HL-60 (cell line): ENCODE data around the gene SEMG1.

Source experiments
- CTCF ChIP-seq: IDR thresholded peaks from one replicate; pipeline ENCODE4 v1.5.1; 2011; ENCODE audit warnings: low read length, control low read depth, inconsistent platforms; ENCODE audit not compliant: insufficient read depth
- POLR2AphosphoS5 ChIP-seq: IDR thresholded peaks from 2 replicates; pipeline ENCODE4 v1.6.1; 2012; ENCODE audit warnings: low read depth
- SPI1 ChIP-seq: IDR thresholded peaks from 2 replicates; pipeline ENCODE4 v1.6.1; 2012; ENCODE audit warnings: low read depth, mild to moderate bottlenecking, borderline replicate concordance
- TF ChIP-seq, protein P1 (sequence below): IDR thresholded peaks from 2 replicates; pipeline ENCODE4 v1.6.1; 2012; ENCODE audit warnings: low read depth; ENCODE audit not compliant: insufficient replicate concordance

DNA sequence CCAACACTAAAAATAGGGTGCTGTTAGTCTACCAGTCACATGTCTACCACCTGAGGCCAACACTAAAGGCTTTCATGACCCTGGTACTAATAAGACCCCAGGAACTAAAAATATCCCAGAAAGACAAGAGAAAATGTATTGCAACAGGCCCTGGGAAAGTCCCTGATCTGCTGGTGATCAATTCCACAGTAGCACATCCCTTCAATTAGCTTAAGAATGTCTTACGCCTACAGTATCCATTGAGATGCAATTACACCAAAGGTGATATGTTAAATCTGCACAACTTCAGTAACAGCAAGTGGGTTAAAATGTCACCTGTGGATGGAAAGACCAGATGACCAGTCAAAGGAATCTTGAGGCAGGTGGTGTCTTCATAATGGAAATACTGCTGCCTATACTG lies 3.1 kb downstream of the SEMG1 start:
- TF ChIP-seq CTCF (no peak), POLR2AphosphoS5 (no peak), SPI1 (no peak)
- TF ChIP-seq, protein P1, sequence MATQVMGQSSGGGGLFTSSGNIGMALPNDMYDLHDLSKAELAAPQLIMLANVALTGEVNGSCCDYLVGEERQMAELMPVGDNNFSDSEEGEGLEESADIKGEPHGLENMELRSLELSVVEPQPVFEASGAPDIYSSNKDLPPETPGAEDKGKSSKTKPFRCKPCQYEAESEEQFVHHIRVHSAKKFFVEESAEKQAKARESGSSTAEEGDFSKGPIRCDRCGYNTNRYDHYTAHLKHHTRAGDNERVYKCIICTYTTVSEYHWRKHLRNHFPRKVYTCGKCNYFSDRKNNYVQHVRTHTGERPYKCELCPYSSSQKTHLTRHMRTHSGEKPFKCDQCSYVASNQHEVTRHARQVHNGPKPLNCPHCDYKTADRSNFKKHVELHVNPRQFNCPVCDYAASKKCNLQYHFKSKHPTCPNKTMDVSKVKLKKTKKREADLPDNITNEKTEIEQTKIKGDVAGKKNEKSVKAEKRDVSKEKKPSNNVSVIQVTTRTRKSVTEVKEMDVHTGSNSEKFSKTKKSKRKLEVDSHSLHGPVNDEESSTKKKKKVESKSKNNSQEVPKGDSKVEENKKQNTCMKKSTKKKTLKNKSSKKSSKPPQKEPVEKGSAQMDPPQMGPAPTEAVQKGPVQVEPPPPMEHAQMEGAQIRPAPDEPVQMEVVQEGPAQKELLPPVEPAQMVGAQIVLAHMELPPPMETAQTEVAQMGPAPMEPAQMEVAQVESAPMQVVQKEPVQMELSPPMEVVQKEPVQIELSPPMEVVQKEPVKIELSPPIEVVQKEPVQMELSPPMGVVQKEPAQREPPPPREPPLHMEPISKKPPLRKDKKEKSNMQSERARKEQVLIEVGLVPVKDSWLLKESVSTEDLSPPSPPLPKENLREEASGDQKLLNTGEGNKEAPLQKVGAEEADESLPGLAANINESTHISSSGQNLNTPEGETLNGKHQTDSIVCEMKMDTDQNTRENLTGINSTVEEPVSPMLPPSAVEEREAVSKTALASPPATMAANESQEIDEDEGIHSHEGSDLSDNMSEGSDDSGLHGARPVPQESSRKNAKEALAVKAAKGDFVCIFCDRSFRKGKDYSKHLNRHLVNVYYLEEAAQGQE: no peak
